ENCODE measurements around the gene VEGFC.

VEGFC gene

DNA sequence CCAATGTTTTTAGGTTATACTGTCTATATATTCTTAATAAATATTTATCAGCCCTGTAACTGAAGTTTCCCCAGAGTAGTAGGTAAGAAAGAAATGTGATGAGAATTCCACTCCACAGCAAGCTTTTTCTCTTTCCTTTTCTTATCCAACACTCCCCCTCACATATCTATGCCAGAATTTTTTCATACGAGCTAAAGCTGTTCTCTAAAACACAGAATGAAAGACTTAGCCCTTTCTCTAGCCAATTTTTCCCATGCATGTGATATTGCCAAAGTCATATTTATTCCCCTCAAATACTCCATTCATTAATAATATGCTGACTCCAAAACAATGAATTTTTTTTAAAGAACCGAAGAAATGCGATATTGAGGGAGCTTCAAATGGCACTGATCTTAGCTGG is 32.3 kb downstream of the VEGFC start:
- DNase-seq = no peak

- DNase-seq = no peak
These were observed 34.0 kb downstream of the VEGFC start for GRCh38 chr4:176758731-176759130.

DNA sequence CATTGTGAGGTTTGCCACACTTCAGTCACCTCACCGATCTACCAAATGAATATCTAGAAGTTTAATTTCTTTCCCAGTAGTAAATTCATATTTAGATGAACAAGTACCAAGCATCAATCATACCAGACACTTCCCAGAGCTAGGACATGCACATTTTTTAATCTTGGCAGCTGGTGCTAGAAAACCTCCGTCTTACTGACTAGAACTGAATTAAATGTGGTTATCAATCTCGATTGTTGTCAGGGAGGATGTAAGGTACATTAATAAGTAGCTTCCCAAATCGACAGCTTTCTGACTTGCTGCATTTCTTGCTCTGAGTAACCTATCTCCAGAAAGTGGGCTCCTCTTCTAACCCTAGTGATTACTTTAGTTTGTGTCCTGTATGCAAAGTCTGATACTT is 34.4 kb downstream of the VEGFC start:
- no peak for DNase-seq

- DNase-seq = no peak
These were observed 37.1 kb downstream of the VEGFC start for GRCh38 chr4:176755613-176756012.

GRCh38 chr4:176755001-176755400 is 37.7 kb downstream of the VEGFC start:
- DNase-seq = no peak

- DNase-seq = no peak
These were observed 39.7 kb downstream of the VEGFC start for GRCh38 chr4:176753049-176753448.

- DNase-seq = no peak
These were observed 40.5 kb downstream of the VEGFC start for GRCh38 chr4:176752191-176752749.

DNA sequence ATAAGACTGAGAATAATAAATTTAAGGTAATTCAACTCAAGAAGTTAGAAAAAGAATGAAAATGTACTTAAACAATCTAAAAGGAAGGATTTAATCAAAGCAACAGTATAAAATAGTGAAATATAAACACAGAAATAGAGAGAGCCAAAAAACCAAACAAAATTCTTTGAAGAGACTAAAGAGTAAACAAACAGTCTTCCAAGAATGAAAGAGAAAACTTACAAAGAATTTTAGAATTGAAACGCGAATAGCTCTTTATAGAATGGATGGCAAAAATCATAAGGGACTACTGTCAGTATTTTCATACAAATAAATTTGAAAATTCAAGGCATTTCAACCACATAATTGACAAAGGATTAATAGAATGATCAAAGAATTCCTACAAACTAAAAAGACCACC is 41.7 kb downstream of the VEGFC start:
- no peak for DNase-seq

DNA sequence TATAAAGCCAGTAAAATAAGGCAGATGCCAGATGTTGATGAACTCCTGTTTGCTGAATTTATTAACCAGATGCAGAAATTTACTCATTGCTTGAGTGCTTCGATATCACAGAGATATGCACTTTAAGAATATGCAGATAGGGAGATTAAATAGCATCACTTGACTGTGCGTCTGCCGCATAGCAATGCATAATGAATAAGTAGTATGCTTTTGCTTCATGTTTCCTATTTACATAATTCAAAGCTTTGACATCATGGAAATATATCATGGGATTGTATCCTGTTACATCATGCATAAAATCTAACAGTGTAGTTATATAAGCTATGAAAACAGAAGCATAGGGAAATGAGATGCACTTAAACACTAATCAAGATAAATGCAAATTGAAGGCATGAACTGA is 45.9 kb downstream of the VEGFC start:
- no peak for DNase-seq

- no peak for DNase-seq
These were observed 46.8 kb downstream of the VEGFC start for GRCh38 chr4:176745902-176746301.

GRCh38 chr4:176744091-176744490 is 48.6 kb downstream of the VEGFC start:
- no peak for DNase-seq

- DNase-seq = no peak
These were observed 50.5 kb downstream of the VEGFC start for GRCh38 chr4:176742211-176742610.

GRCh38 chr4:176741253-176741652 is 51.5 kb downstream of the VEGFC start:
- no peak for DNase-seq

- DNase-seq = no peak
These were observed 57.4 kb downstream of the VEGFC start for GRCh38 chr4:176735300-176735699.

DNA sequence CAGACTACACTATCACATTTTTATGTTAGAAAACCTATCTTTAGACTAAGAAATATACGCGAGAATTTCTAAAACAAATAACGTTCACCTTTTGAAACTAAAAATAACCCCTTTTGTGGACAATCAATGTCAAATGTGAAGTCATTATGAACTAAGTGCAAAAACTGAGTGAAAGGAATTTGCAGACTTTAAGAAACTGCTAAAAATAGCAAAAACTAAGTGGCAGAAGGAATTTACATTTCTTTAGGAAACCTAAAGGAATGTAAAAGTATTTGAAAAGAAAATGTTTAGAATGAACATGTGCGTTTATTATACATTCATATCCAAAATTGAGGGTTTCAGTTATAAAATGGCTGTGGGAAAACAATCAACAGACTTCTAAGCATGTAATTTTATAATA is 58.3 kb downstream of the VEGFC start:
- DNase-seq = no peak

DNA sequence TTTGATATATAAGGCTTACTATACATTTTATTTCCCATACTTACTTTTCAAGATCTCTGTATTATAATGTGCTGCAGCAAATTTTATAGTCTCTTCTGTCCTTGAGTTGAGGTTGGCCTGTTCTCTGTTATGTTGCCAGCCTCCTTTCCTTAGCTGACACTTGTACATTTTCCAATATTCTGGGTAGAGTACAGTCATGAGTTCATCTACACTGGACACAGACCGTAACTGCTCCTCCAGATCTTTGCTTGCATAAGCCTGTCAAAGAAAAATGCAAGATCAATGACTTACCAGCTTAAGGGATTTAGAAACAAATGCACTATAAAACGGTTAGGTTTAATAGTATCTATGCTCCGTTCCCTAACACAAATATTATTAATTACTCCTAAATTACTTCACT is 63.2 kb downstream of the VEGFC start:
- no peak for DNase-seq

DNA sequence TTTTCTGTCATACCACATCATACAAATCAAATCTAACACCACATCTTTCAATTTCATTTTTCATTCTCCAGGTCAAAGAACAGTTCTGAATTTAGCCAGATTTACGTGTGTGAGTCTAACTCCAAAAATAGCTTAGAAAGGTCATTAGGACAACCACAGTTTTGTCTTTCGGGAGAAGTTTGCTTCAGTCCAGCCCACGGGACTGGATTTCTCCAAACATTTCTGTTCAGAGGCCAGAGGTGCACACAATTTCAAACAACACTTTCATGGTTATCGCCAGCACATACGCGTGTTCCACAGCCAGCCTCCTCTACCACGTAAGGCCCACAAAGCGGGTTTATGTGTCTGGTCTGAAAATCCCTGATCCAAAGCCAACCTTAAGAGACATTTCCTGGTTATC is 65.9 kb downstream of the VEGFC start:
- no peak for DNase-seq

DNA sequence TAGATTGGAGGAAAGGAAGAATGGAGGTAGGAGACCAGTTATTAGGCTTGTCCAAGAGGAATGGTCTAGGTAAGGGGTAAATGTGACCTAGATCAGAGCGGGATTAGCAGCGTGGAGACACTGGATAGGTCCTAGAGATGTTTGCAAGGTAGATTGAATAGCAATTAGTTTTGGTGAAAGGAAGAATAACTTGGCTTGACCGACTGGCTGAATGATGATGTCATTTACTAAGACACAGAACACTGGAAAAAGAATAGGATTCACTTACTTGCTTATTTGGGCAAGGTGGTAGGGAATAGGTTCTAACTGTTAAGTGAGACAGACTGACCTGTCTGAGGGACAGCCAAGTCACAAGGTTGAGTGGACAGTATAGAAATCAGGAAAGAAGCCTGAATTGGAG is 71.3 kb downstream of the VEGFC start:
- no peak for DNase-seq

- no peak for DNase-seq
These were observed 73.8 kb downstream of the VEGFC start for GRCh38 chr4:176718881-176719280.

DNA sequence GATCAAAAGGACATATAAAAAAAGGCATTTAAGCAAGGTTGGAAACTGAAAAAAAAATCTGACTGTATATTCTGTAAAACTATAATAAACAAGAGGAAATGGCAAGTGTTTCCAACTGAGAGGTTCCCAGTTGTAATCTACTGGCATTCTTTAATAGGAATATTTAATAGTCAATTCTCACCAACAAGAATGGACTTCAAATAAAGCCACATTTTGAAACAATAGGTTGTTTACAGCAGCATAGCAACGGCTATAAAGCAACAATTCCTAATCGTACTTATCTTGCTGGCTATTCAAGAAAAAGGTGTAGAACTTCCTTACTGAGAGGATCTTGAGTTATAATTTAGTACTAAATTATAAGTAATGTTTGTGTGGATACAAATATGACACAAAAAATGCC is 75.5 kb downstream of the VEGFC start:
- DNase-seq = no peak

GRCh38 chr4:176709417-176709816 is 83.3 kb downstream of the VEGFC start:
- no peak for DNase-seq

- no peak for DNase-seq
These were observed 83.9 kb downstream of the VEGFC start for GRCh38 chr4:176708771-176709311.

- DNase-seq = no peak
These were observed 102.0 kb downstream of the VEGFC start for GRCh38 chr4:176690716-176691115.

GRCh38 chr4:176680668-176681180 is 112.0 kb downstream of the VEGFC start:
- no peak for DNase-seq

GRCh38 chr4:176676901-176677300 is 115.8 kb downstream of the VEGFC start:
- DNase-seq = no peak

Measured in T-helper 2 cell (primary cell).